ENCODE results near the gene CDK5RAP2.
A peak's percentile ranks its signal among the peaks of the same experiment; 100 is the strongest.
"Not testable (repeated sequence)": the region's sequence is repeated elsewhere in the genome, so short reads cannot be mapped to it uniquely, and the experiment has no call there.

The CDK5RAP2 gene

GRCh38 chr9:120510816-120511215 lies 69.2 kb downstream of the CDK5RAP2 start:
- no peak for DNase-seq (ENCODE audit: low spot score)

- no peak for DNase-seq (ENCODE audit: low spot score)
These were observed 71.9 kb downstream of the CDK5RAP2 start for GRCh38 chr9:120507936-120508510.

GRCh38 chr9:120505186-120505585 lies 74.8 kb downstream of the CDK5RAP2 start:
- no peak for DNase-seq (ENCODE audit: low spot score)

- DNase-seq (ENCODE audit: low spot score) = no peak
These were observed 79.2 kb downstream of the CDK5RAP2 start for GRCh38 chr9:120500733-120501132.

- not testable (repeated sequence) for DNase-seq (ENCODE audit: low spot score)
These were observed 82.1 kb downstream of the CDK5RAP2 start for GRCh38 chr9:120497865-120498264.

- not testable (repeated sequence) for DNase-seq (ENCODE audit: low spot score)
These were observed 83.5 kb downstream of the CDK5RAP2 start for GRCh38 chr9:120496438-120496837.

GRCh38 chr9:120490888-120491595 lies 88.9 kb downstream of the CDK5RAP2 start:
- no peak for DNase-seq (ENCODE audit: low spot score)

- no peak for DNase-seq (ENCODE audit: low spot score)
These were observed 93.1 kb downstream of the CDK5RAP2 start for GRCh38 chr9:120486835-120487234.

GRCh38 chr9:120486347-120486746 lies 93.6 kb downstream of the CDK5RAP2 start:
- DNase-seq (ENCODE audit: low spot score) = no peak

GRCh38 chr9:120485788-120486187 lies 94.2 kb downstream of the CDK5RAP2 start:
- DNase-seq (ENCODE audit: low spot score) = no peak

GRCh38 chr9:120484162-120484561 lies 95.8 kb downstream of the CDK5RAP2 start:
- DNase-seq (ENCODE audit: low spot score) = no peak

- peak; percentile 42 for DNase-seq (ENCODE audit: low spot score)
These were observed 97.4 kb downstream of the CDK5RAP2 start for GRCh38 chr9:120482424-120483186.

GRCh38 chr9:120481846-120482245 lies 98.1 kb downstream of the CDK5RAP2 start:
- DNase-seq (ENCODE audit: low spot score) = no peak

- no peak for DNase-seq (ENCODE audit: low spot score)
These were observed 98.7 kb downstream of the CDK5RAP2 start for GRCh38 chr9:120481248-120481647.

GRCh38 chr9:120480707-120481106 lies 99.3 kb downstream of the CDK5RAP2 start:
- no peak for DNase-seq (ENCODE audit: low spot score)

GRCh38 chr9:120478208-120478607 lies 101.8 kb downstream of the CDK5RAP2 start:
- DNase-seq (ENCODE audit: low spot score) = no peak

- peak; percentile 85 for DNase-seq (ENCODE audit: low spot score)
These were observed 102.4 kb downstream of the CDK5RAP2 start for GRCh38 chr9:120477534-120478001.

- DNase-seq (ENCODE audit: low spot score) = no peak
These were observed 104.6 kb downstream of the CDK5RAP2 start for GRCh38 chr9:120475341-120475740.

GRCh38 chr9:120474591-120475243 lies 105.2 kb downstream of the CDK5RAP2 start:
- DNase-seq (ENCODE audit: low spot score) = no peak

- DNase-seq (ENCODE audit: low spot score) = no peak
These were observed 106.4 kb downstream of the CDK5RAP2 start for GRCh38 chr9:120473608-120474007.

GRCh38 chr9:120465685-120466407 lies 114.1 kb downstream of the CDK5RAP2 start:
- no peak for DNase-seq (ENCODE audit: low spot score)
